Body of pancreas (tissue), 4 donors: ENCODE data around the gene TM9SF1. TPM values are rescaled to one million over a fixed set of nuclear protein-coding genes. Genes with fewer than 3 reads are reported as not detected.

Source experiments
- ATAC-seq: fragments of 150-250 bp; one replicate; pipeline ENCODE4 v1.9.1; 2016
- DNase-seq, 4 donors: peaks; one replicate each; pipeline ENCODE4 v3.0.0-alpha.2; 2019
- H3K27ac ChIP-seq, 4 donors: fragments of 200-600 bp; sonication (generic); 1 replicate in 3 of 4; 2 replicates in 1 of 4; pipeline versions ENCODE4 v1.5.1 to v1.6.1; 2016 to 2019; ENCODE audit warnings: mild to moderate bottlenecking in 1 of 4, mixed read lengths in 1 of 4, moderate library complexity in 1 of 4
- H3K27me3 ChIP-seq, 2 donors: fragments of 200-600 bp; sonication (generic); one replicate each; pipeline ENCODE4 v1.6.0; 2016; ENCODE audit warnings: mild to moderate bottlenecking in 1 of 2
- H3K36me3 ChIP-seq, 2 donors: fragments of 200-600 bp; sonication (generic); replicated peaks in 1 of 2; 2 replicates each; pipeline ENCODE4 v1.5.1; 2016; ENCODE audit warnings: low read depth in 2 of 2; ENCODE audit not compliant: insufficient read depth in 1 of 2
- H3K4me1 ChIP-seq: fragments of 200-600 bp; sonication (generic); one replicate; pipeline ENCODE4 v1.6.0; 2016
- H3K4me3 ChIP-seq, 2 donors: fragments of 200-600 bp; sonication (generic); 1 replicate in 1 of 2; 2 replicates in 1 of 2; pipeline ENCODE4 v1.5.1; 2016 to 2019
- H3K9me3 ChIP-seq, 3 donors: fragments of 200-600 bp; sonication (generic); 1 replicate in 2 of 3; 2 replicates in 1 of 3; pipeline ENCODE4 v1.5.1; 2016
- CTCF ChIP-seq, 7 experiments: fragments of 450-650 bp in 4 of 7; fragments of 200-600 bp in 3 of 7; sonication (generic) in 3 of 7; IDR thresholded peaks; one replicate each; pipeline ENCODE4 v1.5.1; 2016 to 2019; ENCODE audit warnings: antibody characterized with exemption in 7 of 7
- POLR2A ChIP-seq, 3 donors: fragments of 450-650 bp; IDR thresholded peaks; one replicate each; pipeline ENCODE4 v1.6.1; 2016; ENCODE audit warnings: antibody characterized with exemption in 3 of 3, mild to moderate bottlenecking in 2 of 3
- WGBS, 2 donors: methylation state at CpG; one replicate each; pipeline ENCODE4 v1.1.5; 2017; 5-methylcytosine and 5-hydroxymethylcytosine counted together
- intact Hi-C: fragments of 100-400 bp; cut with DNase I; formaldehyde crosslinking; loops from one replicate; pipeline ENCODE4 v1.15.1; 2023
- total RNA-seq, 2 donors: library from RNA; depleted of rRNA; stranded (reverse); fragments of >200 nt; gene quantifications; one replicate each; pipeline ENCODE4 v1.1.0, GENCODE V29; 2016

Gene TM9SF1
- total RNA-seq, 2 donors from 2014 or later: 57.9 to 59.7 TPM

GRCh38 chr14:24159777-24160498, 35.3 kb downstream of the TM9SF1 start:
- intact Hi-C loops: loop anchor here (10.0 kb wide), 1 partner anchor 105 kb away; the partner anchor contains the start of gene CARMIL3

DNA sequence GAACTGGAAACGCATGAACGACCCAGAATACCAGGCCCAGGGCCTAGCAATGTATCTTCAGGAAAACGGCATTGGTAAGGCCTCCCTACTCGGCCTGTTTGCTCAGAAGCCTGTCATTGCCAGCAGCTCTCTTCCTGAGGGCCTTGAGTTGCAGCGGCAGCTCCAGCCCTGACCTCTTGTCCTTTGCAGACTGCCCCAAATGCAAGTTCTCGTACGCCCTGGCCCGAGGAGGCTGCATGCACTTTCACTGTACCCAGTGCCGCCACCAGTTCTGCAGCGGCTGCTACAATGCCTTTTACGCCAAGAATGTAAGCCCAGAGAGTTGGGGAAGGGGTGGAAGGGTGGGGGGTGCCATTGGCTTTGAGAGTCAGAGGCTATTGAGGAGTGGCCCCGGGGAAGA, 37.9 kb downstream of the TM9SF1 start:
- DNase-seq (no peak), ATAC-seq (no peak)
- H3K4me1 ChIP-seq: peaks cover 23% of the 10 kb centered on the region
- no peak overlapping the region for H3K4me3 ChIP-seq
- H3K27me3 ChIP-seq: no peaks in the 10 kb centered on the region
- no peaks in the 10 kb centered on the region for H3K9me3 ChIP-seq
- WGBS, 2 donors: 91 to 94% methylated on average over 12 of the region's 12 CpGs
- intact Hi-C loops: no loop called here
- H3K36me3 ChIP-seq: peaks cover 6 to 25% of the 10 kb centered on the region in 2 donors
- TF ChIP-seq CTCF (IDR thresholded peaks at IDR 0.05): no peak
- TF ChIP-seq POLR2A (IDR thresholded peaks at IDR 0.05): no peak
- no peak overlapping the region for H3K27ac ChIP-seq

More at GRCh38 chr14:24159777-24160498, 35.3 kb downstream of the TM9SF1 start:
- H3K36me3 ChIP-seq: peaks cover 10 to 42% of the 10 kb centered on the region in 2 donors
- WGBS, 2 donors: 71 to 73% methylated on average over 11 of the region's 11 CpGs
- no peaks in the 10 kb centered on the region for H3K9me3 ChIP-seq
- H3K27me3 ChIP-seq: no peaks in the 10 kb centered on the region
- DNase-seq: no peak
- H3K4me3 ChIP-seq: no peak overlapping the region
- peak overlapping the region in 3 of 4 donors; percentile 79 to 89 (median 88) for H3K27ac ChIP-seq
- ATAC-seq: no peak
- TF ChIP-seq CTCF (IDR thresholded peaks at IDR 0.05): no peak
- no peak for TF ChIP-seq POLR2A (IDR thresholded peaks at IDR 0.05)
- H3K4me1 ChIP-seq: peaks cover 35% of the 10 kb centered on the region

DNA sequence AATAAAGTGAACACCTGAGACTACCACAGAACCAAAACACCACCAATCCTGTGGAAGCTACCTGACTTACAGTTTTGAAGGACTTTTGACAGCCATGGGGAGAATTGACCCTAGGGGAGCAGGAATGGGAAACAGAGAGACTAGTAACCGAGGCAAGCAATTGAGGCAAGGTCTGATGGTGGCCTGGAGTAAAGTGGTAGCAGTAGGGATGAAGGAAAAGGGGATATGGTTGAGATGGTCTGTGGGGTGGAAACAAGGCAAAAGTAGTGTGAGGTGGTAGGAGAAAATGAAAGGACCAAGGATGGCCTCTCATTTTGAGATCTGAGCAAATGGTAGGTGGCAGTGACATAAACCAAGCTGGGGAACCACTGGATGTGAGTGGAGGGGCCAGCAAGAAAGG, 38.4 kb downstream of the TM9SF1 start:
- intact Hi-C loops: no loop called here

DNA sequence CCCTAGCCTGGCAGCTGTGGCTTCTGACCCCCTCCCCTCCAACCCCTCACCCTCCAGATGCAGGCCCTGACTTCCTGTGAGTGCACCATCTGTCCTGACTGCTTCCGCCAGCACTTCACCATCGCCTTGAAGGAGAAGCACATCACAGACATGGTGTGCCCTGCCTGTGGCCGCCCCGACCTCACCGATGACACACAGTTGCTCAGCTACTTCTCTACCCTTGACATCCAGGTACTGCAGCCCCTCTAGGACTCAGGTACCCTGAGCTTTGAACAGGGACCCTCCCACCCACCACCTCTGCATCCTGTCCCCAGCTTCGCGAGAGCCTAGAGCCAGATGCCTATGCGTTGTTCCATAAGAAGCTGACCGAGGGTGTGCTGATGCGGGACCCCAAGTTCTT, 40.1 kb downstream of the TM9SF1 start:
- no peak for DNase-seq
- H3K9me3 ChIP-seq: no peaks in the 10 kb centered on the region
- no peak overlapping the region for H3K4me3 ChIP-seq
- no peaks in the 10 kb centered on the region for H3K27me3 ChIP-seq
- H3K27ac ChIP-seq: no peak overlapping the region
- WGBS, 2 donors: 89 to 95% methylated on average over 9 to 10 of the region's 10 CpGs
- ATAC-seq: no peak
- TF ChIP-seq POLR2A (IDR thresholded peaks at IDR 0.05) (no peak), CTCF (IDR thresholded peaks at IDR 0.05) (no peak)
- H3K36me3 ChIP-seq: peaks cover 6 to 36% of the 10 kb centered on the region in 2 donors
- intact Hi-C loops: no loop called here
- H3K4me1 ChIP-seq: peaks cover 5% of the 10 kb centered on the region

More for the DNA sequence above, 38.4 kb downstream of the TM9SF1 start:
- no peak overlapping the region for H3K4me3 ChIP-seq
- ATAC-seq (no peak), DNase-seq (no peak)
- H3K27me3 ChIP-seq: no peaks in the 10 kb centered on the region
- H3K36me3 ChIP-seq: peaks cover 6 to 26% of the 10 kb centered on the region in 2 donors
- no peak overlapping the region for H3K27ac ChIP-seq
- peaks cover 18% of the 10 kb centered on the region for H3K4me1 ChIP-seq
- WGBS, 2 donors: 89 to 95% methylated on average over 1 of the region's 1 CpG
- no peaks in the 10 kb centered on the region for H3K9me3 ChIP-seq
- TF ChIP-seq POLR2A (IDR thresholded peaks at IDR 0.05) (no peak), CTCF (IDR thresholded peaks at IDR 0.05) (no peak)
